A673 (cell line): Measurements from ENCODE around the gene SYT14. TPM values are rescaled to one million over a fixed set of nuclear protein-coding genes. Genes with fewer than 3 reads are reported as not detected.
"Not testable (repeated sequence)": the region's sequence is repeated elsewhere in the genome, so short reads cannot be mapped to it uniquely, and the experiment has no call there.

Experiments
- BruUV-seq: library from RNA; stranded (reverse); fragments of 400-500 nt; replicated peaks from 2 replicates; lab custom pipeline; 2021; lab: Mats Ljungman, UMichigan
- CTCF ChIA-PET: fragments of 300-600 bp; sonication (Branson Sonifier 250); formaldehyde crosslinking; loops from one replicate; lab custom pipeline; 2022; ENCODE audit warnings: antibody characterized with exemption; lab: Charles Lee
- POLR2A ChIA-PET: fragments of 300-600 bp; sonication (Branson Sonifier 250); formaldehyde crosslinking; loops from one replicate; lab custom pipeline; 2022; ENCODE audit warnings: antibody characterized with exemption; ENCODE audit not compliant: low non-redundant PET; lab: Charles Lee
- DNase-seq: peaks from one replicate; pipeline ENCODE4 v3.0.0-alpha.2; 2015; ENCODE audit warnings: low spot score
- H3K27ac ChIP-seq: fragments of 200-600 bp; sonication (generic); 2 replicates; pipeline ENCODE4 v1.5.1; 2016; ENCODE audit warnings: mixed run types, low read depth, mild to moderate bottlenecking, mixed read lengths, antibody characterized with exemption, low read length; ENCODE audit not compliant: poor library complexity, severe bottlenecking
- H3K27me3 ChIP-seq: fragments of 200-600 bp; sonication (generic); replicated peaks from 2 replicates; pipeline ENCODE4 v1.6.1; 2017; ENCODE audit warnings: mixed run types, low read depth, mild to moderate bottlenecking, mixed read lengths, antibody characterized with exemption, low read length; ENCODE audit not compliant: insufficient read depth, poor library complexity
- H3K36me3 ChIP-seq: fragments of 200-600 bp; sonication (generic); 2 replicates; pipeline ENCODE4 v1.6.1; 2016; ENCODE audit warnings: mixed run types, mild to moderate bottlenecking, mixed read lengths, antibody characterized with exemption, low read length; ENCODE audit not compliant: insufficient read depth, poor library complexity, severe bottlenecking
- H3K4me1 ChIP-seq: fragments of 200-600 bp; sonication (generic); 2 replicates; pipeline ENCODE4 v1.6.1; 2017; ENCODE audit warnings: mixed run types, mild to moderate bottlenecking, mixed read lengths, antibody characterized with exemption, low read length; ENCODE audit not compliant: insufficient read depth, poor library complexity, severe bottlenecking
- H3K4me3 ChIP-seq: fragments of 200-600 bp; sonication (generic); 2 replicates; pipeline ENCODE4 v1.5.1; 2016; ENCODE audit warnings: low read depth, mixed run types, mild to moderate bottlenecking, mixed read lengths, low read length; ENCODE audit not compliant: poor library complexity, severe bottlenecking
- H3K9me3 ChIP-seq: fragments of 200-600 bp; sonication (generic); 2 replicates; pipeline ENCODE4 v1.6.1; 2016; ENCODE audit warnings: mixed run types, low read depth, mild to moderate bottlenecking, mixed read lengths, antibody characterized with exemption, low read length; ENCODE audit not compliant: poor library complexity, severe bottlenecking
- EZH2 ChIP-seq: fragments of 200-600 bp; sonication (generic); IDR thresholded peaks from 2 replicates; pipeline ENCODE4 v1.6.1; 2017; ENCODE audit warnings: borderline replicate concordance, low read depth, mild to moderate bottlenecking, mixed read lengths, antibody characterized with exemption, low read length; ENCODE audit not compliant: poor library complexity, severe bottlenecking
- intact Hi-C: fragments of 100-400 bp; cut with micrococcal nuclease; formaldehyde crosslinking; loops from one replicate; pipeline ENCODE4 v1.10.0; 2022; ENCODE audit not compliant: unreplicated experiment
- total RNA-seq: library from RNA; stranded (reverse); gene quantifications from 2 replicates; pipeline ENCODE4 v1.2.3, GENCODE V29; 2021
- TF ChIP-seq, protein P1 (sequence below): fragments of 300-800, 200-600 bp; sonication (generic); conservative IDR thresholded peaks from 2 replicates; pipeline ENCODE4 v1.5.1; 2017; ENCODE audit warnings: low read depth, mild to moderate bottlenecking, antibody characterized with exemption, low read length, moderate library complexity, mixed read lengths

Gene SYT14
- total RNA-seq, 1 experiment from 2014 or later = 22.4 TPM

- no TSS peak for BruUV-seq
- ChIA-PET POLR2A (no interaction called here), CTCF (no interaction called here)
- DNase-seq = no peak
- peaks cover 4% of the 10 kb centered on the region for H3K4me1 ChIP-seq
- no peaks in the 10 kb centered on the region for H3K9me3 ChIP-seq
- TF ChIP-seq, protein P1, sequence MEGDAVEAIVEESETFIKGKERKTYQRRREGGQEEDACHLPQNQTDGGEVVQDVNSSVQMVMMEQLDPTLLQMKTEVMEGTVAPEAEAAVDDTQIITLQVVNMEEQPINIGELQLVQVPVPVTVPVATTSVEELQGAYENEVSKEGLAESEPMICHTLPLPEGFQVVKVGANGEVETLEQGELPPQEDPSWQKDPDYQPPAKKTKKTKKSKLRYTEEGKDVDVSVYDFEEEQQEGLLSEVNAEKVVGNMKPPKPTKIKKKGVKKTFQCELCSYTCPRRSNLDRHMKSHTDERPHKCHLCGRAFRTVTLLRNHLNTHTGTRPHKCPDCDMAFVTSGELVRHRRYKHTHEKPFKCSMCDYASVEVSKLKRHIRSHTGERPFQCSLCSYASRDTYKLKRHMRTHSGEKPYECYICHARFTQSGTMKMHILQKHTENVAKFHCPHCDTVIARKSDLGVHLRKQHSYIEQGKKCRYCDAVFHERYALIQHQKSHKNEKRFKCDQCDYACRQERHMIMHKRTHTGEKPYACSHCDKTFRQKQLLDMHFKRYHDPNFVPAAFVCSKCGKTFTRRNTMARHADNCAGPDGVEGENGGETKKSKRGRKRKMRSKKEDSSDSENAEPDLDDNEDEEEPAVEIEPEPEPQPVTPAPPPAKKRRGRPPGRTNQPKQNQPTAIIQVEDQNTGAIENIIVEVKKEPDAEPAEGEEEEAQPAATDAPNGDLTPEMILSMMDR = no peak
- no peak for TF ChIP-seq EZH2
- intact Hi-C loops = no loop called here
- H3K36me3 ChIP-seq = no peaks in the 10 kb centered on the region
- no peak overlapping the region for H3K27ac ChIP-seq
- no peak overlapping the region for H3K4me3 ChIP-seq
- H3K27me3 ChIP-seq = no peaks in the 10 kb centered on the region
Measured at GRCh38 chr1:210098356-210098755, 160.3 kb downstream of the SYT14 start.

- intact Hi-C loops = no loop called here
- BruUV-seq = no TSS peak
- POLR2A ChIA-PET = no interaction called here
- Histone ChIP-seq H3K4me3 (no peak overlapping the region), H3K27me3 (no peaks in the 10 kb centered on the region), H3K36me3 (no peaks in the 10 kb centered on the region), H3K27ac (no peak overlapping the region), H3K9me3 (no peaks in the 10 kb centered on the region), H3K4me1 (peaks cover 4% of the 10 kb centered on the region)
- DNase-seq = no peak
- CTCF ChIA-PET = no interaction called here
- TF ChIP-seq EZH2 = no peak
- TF ChIP-seq, protein P1 = no peak
Measured at GRCh38 chr1:210099921-210100320, 161.9 kb downstream of the SYT14 start.

DNA sequence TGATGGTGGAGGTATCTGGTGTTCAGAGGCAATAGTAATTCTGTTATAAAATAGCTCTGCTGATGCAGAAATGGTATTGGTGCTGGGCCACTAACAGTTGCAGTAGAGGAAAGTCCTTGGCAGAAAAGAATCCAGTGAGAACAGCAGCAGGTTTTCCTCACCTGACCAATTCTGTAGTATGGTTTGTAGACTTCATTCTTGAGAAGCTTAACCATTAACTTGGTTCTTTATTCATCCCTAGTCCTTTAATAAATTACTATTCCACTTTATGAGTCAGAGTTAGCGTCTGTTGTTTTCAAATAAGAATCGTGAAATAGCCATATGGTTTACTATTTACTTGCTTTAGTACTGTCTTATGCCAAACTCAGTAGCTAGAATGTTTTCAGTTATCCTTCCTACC, 166.1 kb downstream of the SYT14 start:
- Histone ChIP-seq H3K4me1 (peaks cover 4% of the 10 kb centered on the region), H3K4me3 (no peak overlapping the region), H3K27ac (no peak overlapping the region), H3K27me3 (no peaks in the 10 kb centered on the region), H3K9me3 (no peaks in the 10 kb centered on the region), H3K36me3 (no peaks in the 10 kb centered on the region)
- no TSS peak for BruUV-seq
- CTCF ChIA-PET = no interaction called here
- intact Hi-C loops = no loop called here
- TF ChIP-seq, protein P1 = no peak
- no peak for TF ChIP-seq EZH2
- no peak for DNase-seq
- POLR2A ChIA-PET = no interaction called here

DNA sequence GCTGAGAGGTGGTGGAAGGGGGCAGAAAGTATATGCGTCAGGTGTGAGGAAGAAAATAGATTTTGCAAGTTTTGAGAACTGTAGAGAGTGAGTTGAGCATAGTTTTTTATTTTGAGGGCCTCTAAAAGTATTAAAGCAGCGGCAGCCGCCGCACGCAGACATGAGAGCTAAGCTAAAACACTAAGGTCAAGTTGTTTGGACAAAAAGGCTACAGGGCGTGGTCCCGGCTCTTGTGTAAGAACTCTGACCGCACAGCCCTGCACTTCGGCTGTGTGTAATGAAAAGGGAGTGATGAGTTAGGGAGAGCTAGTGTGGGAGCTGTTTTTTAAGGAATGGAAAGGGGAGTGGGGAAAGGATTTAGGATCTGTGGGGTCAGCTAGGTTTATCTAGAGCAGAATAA, 174.9 kb downstream of the SYT14 start:
- H3K4me3 ChIP-seq, intact Hi-C loops, CTCF ChIA-PET, H3K4me1 ChIP-seq, DNase-seq, H3K36me3 ChIP-seq, H3K27ac ChIP-seq, BruUV-seq, H3K9me3 ChIP-seq, POLR2A ChIA-PET, H3K27me3 ChIP-seq: not testable (repeated sequence)
